Raji (cell line): ENCODE data around the gene TICAM1.

Experiments used
- POLR2A ChIP-seq: IDR thresholded peaks from 2 replicates; pipeline ENCODE4 v1.6.1; 2011; ENCODE audit warnings: low read depth, low read length, control low read depth; ENCODE audit not compliant: insufficient read depth

The TICAM1 gene

DNA sequence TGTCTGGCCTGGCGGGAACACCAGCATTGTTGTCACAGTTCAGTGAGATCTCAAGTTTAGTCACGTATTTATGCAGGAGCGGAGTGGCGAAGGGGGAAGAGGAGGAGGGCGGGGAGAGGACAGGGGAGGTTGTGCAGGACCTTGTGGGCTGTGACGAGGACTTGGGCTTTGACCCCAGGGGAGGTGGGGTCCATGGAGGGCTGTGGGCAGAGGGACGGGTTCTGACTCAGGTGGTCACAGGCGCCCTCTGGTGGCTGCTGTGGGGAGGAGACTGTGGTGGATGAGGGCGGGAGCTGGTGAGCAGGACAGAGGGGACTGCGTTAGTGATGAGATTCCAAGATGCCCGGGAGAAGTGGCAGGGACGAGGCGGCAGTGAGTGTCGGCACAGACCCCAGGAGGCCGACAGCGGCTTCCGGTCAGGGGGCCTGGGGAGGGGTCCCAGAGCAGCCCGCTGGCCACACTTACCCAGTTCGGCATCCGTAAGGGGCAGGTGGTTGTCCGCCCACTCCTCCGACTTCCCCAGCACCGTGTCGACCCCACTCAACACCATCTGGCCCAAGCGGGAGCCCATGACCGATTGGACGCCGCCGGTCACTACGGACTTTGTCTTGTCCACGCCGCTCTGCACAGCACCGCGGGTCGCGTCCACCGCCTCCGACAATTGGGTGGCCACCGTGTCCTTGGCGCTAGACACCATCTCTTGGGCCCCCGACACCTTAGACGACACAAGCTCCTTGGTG is 20.2 kb upstream of the TICAM1 start:
- no peak for TF ChIP-seq POLR2A

- no peak for TF ChIP-seq POLR2A
These were observed 17.5 kb upstream of the TICAM1 start for GRCh38 chr19:4849019-4849418.

- no peak for TF ChIP-seq POLR2A
These were observed 15.9 kb upstream of the TICAM1 start for GRCh38 chr19:4847190-4847973.

GRCh38 chr19:4844348-4845179 is 13.1 kb upstream of the TICAM1 start:
- no peak for TF ChIP-seq POLR2A

GRCh38 chr19:4843647-4843965 is 12.1 kb upstream of the TICAM1 start:
- TF ChIP-seq POLR2A: no peak

DNA sequence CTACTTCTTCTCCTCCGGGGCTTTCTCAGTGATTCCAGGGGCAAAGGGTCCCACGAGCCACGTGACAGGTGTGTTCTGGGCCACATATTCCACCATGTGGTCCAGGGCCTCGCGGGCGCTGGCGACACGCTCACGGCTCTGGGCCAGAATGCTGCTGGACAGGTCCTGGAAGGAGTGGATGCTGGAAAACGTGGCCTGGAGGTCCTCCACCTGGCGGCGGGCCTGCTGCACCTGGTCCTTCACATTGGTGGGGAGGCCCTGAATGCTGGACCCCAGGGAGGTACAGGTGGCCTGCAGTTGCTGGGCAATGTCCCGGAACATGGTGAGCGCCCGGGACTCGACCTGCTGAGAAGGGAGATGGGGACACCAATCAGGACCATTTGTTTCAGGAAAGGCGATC is 7.7 kb upstream of the TICAM1 start:
- no peak for TF ChIP-seq POLR2A

- no peak for TF ChIP-seq POLR2A
These were observed 1.3 kb upstream of the TICAM1 start for GRCh38 chr19:4832776-4833175.

GRCh38 chr19:4830768-4831265 is 695 bp downstream of the TICAM1 start:
- TF ChIP-seq POLR2A: no peak

DNA sequence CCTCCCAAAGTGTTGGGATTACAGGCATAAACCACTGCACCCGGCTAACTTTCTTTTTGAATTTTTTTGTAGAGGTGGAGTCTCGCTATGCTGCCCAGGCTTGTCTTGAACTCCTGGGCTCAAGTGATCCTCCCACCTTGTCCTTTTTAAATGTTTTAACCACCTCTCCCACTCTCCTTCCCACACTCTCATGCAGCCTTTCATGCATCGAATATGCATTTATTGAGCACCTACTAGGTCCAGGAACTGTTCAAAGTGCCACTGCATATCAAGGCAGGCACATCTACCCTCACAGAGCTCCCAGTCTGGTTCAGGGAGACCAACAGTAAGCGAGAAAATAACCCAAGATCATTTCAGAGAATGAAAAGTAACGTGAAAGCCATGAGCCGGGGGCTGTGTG is 1.2 kb downstream of the TICAM1 start:
- no peak for TF ChIP-seq POLR2A

- TF ChIP-seq POLR2A: no peak
These were observed 2.4 kb downstream of the TICAM1 start for GRCh38 chr19:4829001-4829712.

DNA sequence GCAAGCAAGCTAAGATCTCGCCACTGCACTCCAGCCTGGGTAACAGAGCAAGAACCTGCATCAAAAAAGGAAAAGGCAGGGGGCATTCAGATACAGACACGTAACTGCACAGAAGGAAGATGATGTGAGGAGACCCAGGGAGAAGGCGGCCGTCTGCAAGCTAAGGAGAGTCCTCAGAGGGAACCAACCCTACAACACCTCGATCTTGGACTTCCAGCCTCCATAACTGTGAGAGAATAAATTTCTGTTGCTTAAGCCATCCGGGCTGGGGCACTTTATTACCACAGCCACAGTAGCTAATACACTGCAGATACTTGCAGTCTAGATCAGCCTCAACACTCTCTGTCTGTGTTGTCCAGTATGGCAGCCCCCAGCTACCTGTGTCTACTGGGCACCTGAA is 7.9 kb downstream of the TICAM1 start:
- no peak for TF ChIP-seq POLR2A

GRCh38 chr19:4821265-4821664 is 10.2 kb downstream of the TICAM1 start:
- no peak for TF ChIP-seq POLR2A

DNA sequence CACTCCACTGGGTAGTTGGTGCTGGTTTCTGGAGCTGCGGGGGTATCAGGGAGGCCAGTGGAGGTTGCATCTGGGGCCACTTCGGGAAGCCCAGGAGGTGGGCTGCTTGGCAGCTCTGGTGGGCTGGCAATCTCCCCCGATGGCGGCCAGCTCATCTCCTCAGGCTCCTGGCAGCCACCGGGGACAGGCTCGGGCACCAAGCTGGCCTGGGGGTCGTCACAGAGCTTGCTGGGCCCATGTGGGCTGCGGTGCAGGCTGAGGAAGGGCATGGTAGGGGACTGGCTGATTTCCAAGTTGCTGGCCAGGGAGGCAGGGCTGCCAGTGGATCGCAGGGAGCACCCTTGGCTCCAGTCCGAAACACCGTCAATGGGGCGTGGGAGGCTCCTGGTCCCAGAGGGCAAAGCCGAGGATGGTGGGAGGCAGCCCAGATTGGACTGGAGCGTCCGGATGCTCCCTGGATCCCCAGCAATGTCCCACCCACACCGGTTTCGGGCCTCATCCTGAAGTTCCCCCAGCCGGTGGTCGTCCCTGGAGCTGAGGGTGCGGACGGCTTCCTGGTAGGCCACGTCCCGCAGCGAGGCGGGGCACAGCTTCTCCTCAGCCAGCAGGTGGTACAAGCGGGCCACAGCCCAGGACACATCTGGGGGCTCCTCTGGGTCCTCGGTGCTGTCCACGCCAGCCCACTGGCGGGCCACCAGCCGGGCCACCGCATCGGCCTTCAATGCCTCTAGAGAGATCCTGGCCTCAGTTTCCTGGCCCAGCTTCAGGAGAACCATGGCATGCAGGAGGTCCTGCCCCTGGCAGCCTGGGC is 13.8 kb downstream of the TICAM1 start:
- TF ChIP-seq POLR2A: no peak

DNA sequence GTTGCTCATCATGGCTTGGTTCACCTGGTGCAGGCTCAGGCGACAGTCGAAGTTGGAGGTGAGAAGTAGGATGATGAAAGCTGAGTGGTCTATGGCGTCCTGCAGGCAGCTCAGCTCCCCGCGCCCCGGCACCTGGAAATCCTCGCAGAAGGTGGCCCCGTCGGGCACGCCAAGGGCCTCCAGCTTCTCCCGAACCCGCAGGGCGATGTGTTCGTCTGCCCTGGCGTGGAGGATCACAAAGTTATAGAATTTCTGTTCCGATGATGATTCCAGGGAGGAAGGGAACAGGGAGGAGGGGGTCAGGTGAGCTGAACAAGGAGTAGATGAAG is 14.6 kb downstream of the TICAM1 start:
- no peak for TF ChIP-seq POLR2A
